Tibial artery (tissue), 4 donors: Measurements from ENCODE around the gene TBC1D10A.

Experiments used
- DNase-seq, 2 donors: peaks; one replicate each; pipeline ENCODE4 v3.0.0-alpha.2; 2019
- H3K27ac ChIP-seq, 2 donors: fragments of 200-600 bp; sonication (generic) in 1 of 2; 1 replicate in 1 of 2; 2 replicates in 1 of 2; pipeline ENCODE4 v1.5.1; 2018 to 2019; ENCODE audit warnings: mild to moderate bottlenecking in 1 of 2
- H3K27me3 ChIP-seq, 2 donors: fragments of 200-600 bp; sonication (generic) in 1 of 2; one replicate each; pipeline versions ENCODE4 v1.5.1 to v1.6.0; 2016 to 2019
- H3K36me3 ChIP-seq, 3 donors: fragments of 200-600 bp; sonication (generic) in 2 of 3; one replicate each; pipeline ENCODE4 v1.5.1; 2016 to 2019; ENCODE audit warnings: mild to moderate bottlenecking in 2 of 3
- H3K4me1 ChIP-seq, 4 donors: fragments of 200-600 bp; sonication (generic) in 2 of 4; 1 replicate in 3 of 4; 2 replicates in 1 of 4; pipeline ENCODE4 v1.5.1; 2016 to 2019
- H3K4me3 ChIP-seq, 2 donors: fragments of 200-600 bp; sonication (generic) in 1 of 2; 1 replicate in 1 of 2; 2 replicates in 1 of 2; pipeline ENCODE4 v1.5.1; 2018 to 2019; ENCODE audit warnings: mild to moderate bottlenecking in 2 of 2
- H3K9me3 ChIP-seq, 3 donors: fragments of 200-600 bp; sonication (generic) in 1 of 3; one replicate each; pipeline ENCODE4 v1.5.1; 2016 to 2019
- CTCF ChIP-seq, 2 experiments: fragments of 200-600 bp in 1 of 2; fragments of 450-650 bp in 1 of 2; IDR thresholded peaks; one replicate each; pipeline ENCODE4 v1.5.1; 2017 to 2019; ENCODE audit warnings: antibody characterized with exemption in 2 of 2, mild to moderate bottlenecking in 1 of 2, moderate library complexity in 1 of 2
- intact Hi-C: fragments of 100-400 bp; cut with DNase I; formaldehyde crosslinking; loops from one replicate; pipeline ENCODE4 v1.15.0; 2023; ENCODE audit warnings: low total_unique reads

The TBC1D10A gene

GRCh38 chr22:30336752-30337460 is 10.2 kb upstream of the TBC1D10A start:
- no peak for TF ChIP-seq CTCF (IDR thresholded peaks at IDR 0.05)
- intact Hi-C loops, result no loop called here
- Histone ChIP-seq H3K36me3 (peaks cover 93 to 100% (median 99%) of the 10 kb centered on the region in 3 donors), H3K4me3 (no peak overlapping the region), H3K9me3 (no peaks in the 10 kb centered on the region), H3K27ac (no peak overlapping the region), H3K27me3 (no peaks in the 10 kb centered on the region), H3K4me1 (peaks cover 0 to 22% (median 17%) of the 10 kb centered on the region in 4 donors)
- no peak for DNase-seq

- Histone ChIP-seq H3K4me1 (peaks cover 0 to 5% (median 1%) of the 10 kb centered on the region in 4 donors), H3K36me3 (peaks cover 82 to 99% (median 98%) of the 10 kb centered on the region in 3 donors), H3K9me3 (no peaks in the 10 kb centered on the region), H3K27ac (no peak overlapping the region), H3K27me3 (no peaks in the 10 kb centered on the region), H3K4me3 (no peak overlapping the region)
- no peak for DNase-seq
- TF ChIP-seq CTCF (IDR thresholded peaks at IDR 0.05), result no peak
- intact Hi-C loops, result no loop called here
Measured at GRCh38 chr22:30335236-30335635, 8.5 kb upstream of the TBC1D10A start.

DNA sequence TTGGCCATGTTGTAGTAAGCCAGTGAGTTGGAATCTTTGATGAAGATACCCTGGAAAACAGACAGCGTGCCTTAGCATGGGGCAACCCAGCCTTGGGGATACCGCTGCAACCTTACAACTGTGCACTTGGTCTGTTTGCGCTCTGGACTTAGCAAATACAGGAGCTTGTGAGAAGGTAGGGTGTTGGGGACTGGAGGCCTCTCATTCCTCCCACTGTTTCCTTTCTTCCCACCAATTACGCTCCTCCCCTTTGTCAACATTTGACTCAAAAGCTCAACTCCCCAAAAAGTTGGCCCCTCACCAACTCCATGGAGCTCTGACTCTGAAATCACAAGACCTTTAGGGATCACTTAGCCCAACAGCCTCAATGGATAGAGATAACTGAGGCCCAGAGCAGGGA is 7.9 kb upstream of the TBC1D10A start:
- intact Hi-C loops, result no loop called here
- no peak overlapping the region for H3K27ac ChIP-seq
- peaks cover 76 to 93% (median 93%) of the 10 kb centered on the region in 3 donors for H3K36me3 ChIP-seq
- no peak for DNase-seq
- peaks cover 0 to 4% (median 0%) of the 10 kb centered on the region in 4 donors for H3K4me1 ChIP-seq
- no peaks in the 10 kb centered on the region for H3K9me3 ChIP-seq
- no peak overlapping the region for H3K4me3 ChIP-seq
- H3K27me3 ChIP-seq, result no peaks in the 10 kb centered on the region
- TF ChIP-seq CTCF (IDR thresholded peaks at IDR 0.05), result no peak

- no peaks in the 10 kb centered on the region for H3K27me3 ChIP-seq
- peaks cover 0 to 4% (median 0%) of the 10 kb centered on the region in 4 donors for H3K4me1 ChIP-seq
- H3K36me3 ChIP-seq, result peaks cover 66 to 83% (median 83%) of the 10 kb centered on the region in 3 donors
- no peak overlapping the region for H3K27ac ChIP-seq
- H3K9me3 ChIP-seq, result no peaks in the 10 kb centered on the region
- H3K4me3 ChIP-seq, result no peak overlapping the region
- TF ChIP-seq CTCF (IDR thresholded peaks at IDR 0.05), result no peak
- intact Hi-C loops, result no loop called here
- no peak for DNase-seq
Measured at GRCh38 chr22:30333707-30334087, 7.0 kb upstream of the TBC1D10A start.

DNA sequence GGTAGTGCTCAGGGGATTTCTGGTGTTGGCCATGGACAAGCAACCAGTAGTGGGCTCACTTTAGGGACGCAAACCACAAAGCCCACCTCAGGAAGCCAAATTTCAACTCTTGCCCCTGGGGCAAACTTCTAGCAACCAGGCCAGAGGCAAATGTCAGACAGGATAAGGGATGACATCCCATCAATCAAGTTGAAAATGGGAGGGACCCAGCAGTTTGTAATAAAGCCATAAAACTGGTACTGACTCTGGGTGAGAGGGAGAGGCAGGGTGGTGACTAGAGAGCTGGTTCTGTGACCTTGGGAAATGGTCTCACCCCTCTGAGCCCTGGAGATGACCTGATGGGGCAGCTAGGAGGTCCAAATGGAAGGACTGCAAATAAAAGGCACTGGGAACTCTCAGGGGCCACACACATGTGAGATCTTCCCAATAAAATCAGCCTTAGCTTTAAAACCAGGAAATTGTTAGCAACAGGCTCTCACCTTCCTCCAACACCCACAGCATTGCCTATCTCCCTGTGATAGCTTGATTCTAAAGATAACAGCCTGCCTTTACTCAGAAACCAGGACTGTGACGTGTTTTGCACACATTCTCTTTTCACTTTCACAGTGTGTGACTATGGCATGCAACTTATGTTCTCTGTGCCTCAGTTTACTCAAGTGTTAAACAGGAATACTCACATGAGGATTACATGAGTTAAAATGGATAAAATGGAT is 6.4 kb upstream of the TBC1D10A start:
- Histone ChIP-seq H3K36me3 (peaks cover 61 to 78% (median 78%) of the 10 kb centered on the region in 3 donors), H3K4me1 (peaks cover 0 to 4% (median 0%) of the 10 kb centered on the region in 4 donors), H3K27ac (no peak overlapping the region), H3K9me3 (no peaks in the 10 kb centered on the region), H3K4me3 (no peak overlapping the region), H3K27me3 (no peaks in the 10 kb centered on the region)
- DNase-seq, result no peak
- TF ChIP-seq CTCF (IDR thresholded peaks at IDR 0.05), result no peak
- intact Hi-C loops, result no loop called here
